Raji (cell line): ENCODE measurements around the gene POU2F2.

ENCODE experiments used
- POLR2A ChIP-seq: IDR thresholded peaks from 2 replicates; pipeline ENCODE4 v1.6.1; 2011; ENCODE audit warnings: low read depth, low read length, control low read depth; ENCODE audit not compliant: insufficient read depth

POU2F2 gene

GRCh38 chr19:42053037-42053935, 79.0 kb downstream of the POU2F2 start:
- TF ChIP-seq POLR2A, result no peak

GRCh38 chr19:42052241-42052863, 79.9 kb downstream of the POU2F2 start:
- no peak for TF ChIP-seq POLR2A

- no peak for TF ChIP-seq POLR2A
Observed at GRCh38 chr19:42051166-42052115, 80.8 kb downstream of the POU2F2 start.

- TF ChIP-seq POLR2A, result no peak
Observed at GRCh38 chr19:42048992-42049391, 83.3 kb downstream of the POU2F2 start.

- TF ChIP-seq POLR2A, result no peak
Observed at GRCh38 chr19:42045575-42045974, 86.7 kb downstream of the POU2F2 start.

GRCh38 chr19:42042455-42043170, 89.6 kb downstream of the POU2F2 start:
- TF ChIP-seq POLR2A, result no peak

- TF ChIP-seq POLR2A, result no peak
Observed at GRCh38 chr19:42040031-42040430, 92.2 kb downstream of the POU2F2 start.

GRCh38 chr19:42038666-42039065, 93.6 kb downstream of the POU2F2 start:
- no peak for TF ChIP-seq POLR2A

- no peak for TF ChIP-seq POLR2A
Observed at GRCh38 chr19:42037649-42038048, 94.6 kb downstream of the POU2F2 start.
